Gastrocnemius medialis (tissue), 4 donors: Measurements from ENCODE around the gene PKIB. TPM values are rescaled to one million over a fixed set of nuclear protein-coding genes. Genes with fewer than 3 reads are reported as not detected.

Experiments used
- ATAC-seq, 2 donors: fragments of 150-250 bp; one replicate each; pipeline ENCODE4 v1.9.1; 2016
- DNase-seq, 2 donors: peaks; one replicate each; pipeline ENCODE4 v3.0.0-alpha.2; 2019
- H3K27ac ChIP-seq, 4 donors: fragments of 200-600 bp; sonication (generic); 1 replicate in 1 of 4; 2 replicates in 3 of 4; pipeline ENCODE4 v1.5.1; 2016 to 2018; ENCODE audit warnings: mild to moderate bottlenecking in 2 of 4, moderate library complexity in 1 of 4
- H3K27me3 ChIP-seq, 3 donors: fragments of 200-600 bp; sonication (generic) in 2 of 3; 1 replicate in 1 of 3; 2 replicates in 2 of 3; pipeline versions ENCODE4 v1.5.1 to v1.6.0; 2016 to 2019; ENCODE audit warnings: mild to moderate bottlenecking in 1 of 3, moderate library complexity in 1 of 3
- H3K36me3 ChIP-seq, 2 donors: fragments of 200-600 bp; sonication (generic) in 1 of 2; one replicate each; pipeline ENCODE4 v1.5.1; 2017 to 2018
- H3K4me1 ChIP-seq, 2 donors: fragments of 200-600 bp; sonication (generic) in 1 of 2; one replicate each; pipeline ENCODE4 v1.5.1; 2016 to 2017; ENCODE audit warnings: mild to moderate bottlenecking in 2 of 2
- H3K4me3 ChIP-seq, 4 donors: fragments of 200-600 bp; sonication (generic) in 3 of 4; 1 replicate in 1 of 4; 2 replicates in 3 of 4; pipeline ENCODE4 v1.5.1; 2016 to 2019; ENCODE audit warnings: mild to moderate bottlenecking in 2 of 4
- H3K9me3 ChIP-seq, 3 donors: fragments of 200-600 bp; sonication (generic) in 2 of 3; 1 replicate in 1 of 3; 2 replicates in 2 of 3; pipeline ENCODE4 v1.5.1; 2016 to 2019
- CTCF ChIP-seq, 5 experiments: fragments of 450-650 bp in 3 of 5; fragments of 200-600 bp in 2 of 5; sonication (generic) in 2 of 5; IDR thresholded peaks in 4 of 5; conservative IDR thresholded peaks in 1 of 5; 1 replicate in 4 of 5; 2 replicates in 1 of 5; pipeline ENCODE4 v1.5.1; 2016 to 2019; ENCODE audit warnings: antibody characterized with exemption in 5 of 5, mild to moderate bottlenecking in 3 of 5, moderate library complexity in 3 of 5
- POLR2A ChIP-seq, 2 donors: fragments of 450-650 bp; IDR thresholded peaks; one replicate each; pipeline ENCODE4 v1.6.1; 2017; ENCODE audit warnings: antibody characterized with exemption in 2 of 2, mild to moderate bottlenecking in 2 of 2, moderate library complexity in 2 of 2
- in situ Hi-C, 4 donors: fragments of 200-750 bp; cut with MboI; loops; one replicate each; pipeline versions ENCODE4 v1.15.0 to v1.8.0; 2017; ENCODE audit warnings: low sequenced_read_pairs in 4 of 4
- intact Hi-C: fragments of 100-400 bp; cut with DNase I; formaldehyde crosslinking; loops from one replicate; pipeline ENCODE4 v1.15.1; 2023; ENCODE audit warnings: low total_unique reads
- total RNA-seq, 4 donors: library from RNA; depleted of rRNA; stranded (reverse); fragments of >200 nt; gene quantifications; one replicate each; pipeline versions ENCODE4 v1.1.0 to v1.2.3, GENCODE V29; 2016

The PKIB gene
- total RNA-seq, 4 donors from 2014 or later = 0.64 to 1.1 (median 0.97) TPM

GRCh38 chr6:122677406-122677805 lies 67.2 kb downstream of the PKIB start:
- Histone ChIP-seq H3K27ac (no peak overlapping the region), H3K27me3 (no peaks in the 10 kb centered on the region), H3K9me3 (no peaks in the 10 kb centered on the region), H3K4me1 (no peaks in the 10 kb centered on the region), H3K36me3 (no peaks in the 10 kb centered on the region), H3K4me3 (no peak overlapping the region)
- TF ChIP-seq POLR2A (IDR thresholded peaks at IDR 0.05) (no peak), CTCF (IDR thresholded peaks at IDR 0.05 in 4 of 5, conservative IDR thresholded peaks at IDR 0.05 in 1 of 5) (no peak)
- intact Hi-C loops = no loop called here
- in situ Hi-C loops = no loop called here
- DNase-seq = no peak
- ATAC-seq = no peak

GRCh38 chr6:122678841-122679240 lies 68.6 kb downstream of the PKIB start:
- Histone ChIP-seq H3K4me3 (no peak overlapping the region), H3K4me1 (no peaks in the 10 kb centered on the region), H3K27me3 (no peaks in the 10 kb centered on the region), H3K9me3 (no peaks in the 10 kb centered on the region), H3K36me3 (no peaks in the 10 kb centered on the region), H3K27ac (no peak overlapping the region)
- in situ Hi-C loops (no loop called here), intact Hi-C loops (no loop called here)
- no peak for ATAC-seq
- DNase-seq = no peak
- TF ChIP-seq POLR2A (IDR thresholded peaks at IDR 0.05) (no peak), CTCF (IDR thresholded peaks at IDR 0.05 in 4 of 5, conservative IDR thresholded peaks at IDR 0.05 in 1 of 5) (no peak)

GRCh38 chr6:122681705-122682104 lies 71.5 kb downstream of the PKIB start:
- TF ChIP-seq CTCF (IDR thresholded peaks at IDR 0.05 in 4 of 5, conservative IDR thresholded peaks at IDR 0.05 in 1 of 5) (no peak), POLR2A (IDR thresholded peaks at IDR 0.05) (no peak)
- no peak overlapping the region for H3K27ac ChIP-seq
- in situ Hi-C loops = no loop called here
- H3K36me3 ChIP-seq = no peaks in the 10 kb centered on the region
- no peak overlapping the region for H3K4me3 ChIP-seq
- no peaks in the 10 kb centered on the region for H3K27me3 ChIP-seq
- no peaks in the 10 kb centered on the region for H3K4me1 ChIP-seq
- no peaks in the 10 kb centered on the region for H3K9me3 ChIP-seq
- no peak for DNase-seq
- intact Hi-C loops = no loop called here
- no peak for ATAC-seq

GRCh38 chr6:122683989-122684651 lies 73.9 kb downstream of the PKIB start:
- no peak for TF ChIP-seq POLR2A (IDR thresholded peaks at IDR 0.05)
- TF ChIP-seq CTCF (IDR thresholded peaks at IDR 0.05 in 4 of 5, conservative IDR thresholded peaks at IDR 0.05 in 1 of 5) = no peak
- intact Hi-C loops = no loop called here

GRCh38 chr6:122692175-122692598 lies 82.0 kb downstream of the PKIB start:
- Histone ChIP-seq H3K4me3 (no peak overlapping the region), H3K4me1 (no peaks in the 10 kb centered on the region), H3K9me3 (no peaks in the 10 kb centered on the region), H3K27ac (no peak overlapping the region), H3K36me3 (no peaks in the 10 kb centered on the region), H3K27me3 (no peaks in the 10 kb centered on the region)
- intact Hi-C loops (no loop called here), in situ Hi-C loops (no loop called here)
- no peak for ATAC-seq
- no peak for DNase-seq
- TF ChIP-seq CTCF (IDR thresholded peaks at IDR 0.05 in 4 of 5, conservative IDR thresholded peaks at IDR 0.05 in 1 of 5) = no peak

More at GRCh38 chr6:122683989-122684651, 73.9 kb downstream of the PKIB start:
- ATAC-seq (no peak), DNase-seq (no peak)
- in situ Hi-C loops = no loop called here
- Histone ChIP-seq H3K9me3 (no peaks in the 10 kb centered on the region), H3K27ac (no peak overlapping the region), H3K36me3 (no peaks in the 10 kb centered on the region), H3K4me3 (no peak overlapping the region), H3K4me1 (no peaks in the 10 kb centered on the region), H3K27me3 (no peaks in the 10 kb centered on the region)
